GM23338 (cell line): ENCODE data around the gene LMOD1. TPM values are rescaled to one million over a fixed set of nuclear protein-coding genes. Genes with fewer than 3 reads are reported as not detected.

ENCODE experiments used
- ATAC-seq: fragments of 200-7000 bp; cut with Tn5 transposase; 3 replicates; pipeline ENCODE4 v1.9.1; 2020
- DNase-seq: peaks from one replicate; pipeline ENCODE4 v3.0.0-alpha.2; 2015; ENCODE audit warnings: low spot score
- H2AFZ ChIP-seq: fragments of 200-600 bp; sonication (generic); 2 replicates; pipeline ENCODE4 v1.8.0; 2016; ENCODE audit warnings: antibody characterized with exemption, mild to moderate bottlenecking, moderate library complexity
- H3F3A ChIP-seq: fragments of 200-600 bp; sonication (generic); replicated peaks from 2 replicates; pipeline ENCODE4 v1.8.0; 2017; ENCODE audit warnings: antibody characterized with exemption, mixed run types, low read depth
- H3K27ac ChIP-seq: fragments of 200-600 bp; sonication (generic); 2 replicates; pipeline ENCODE4 v1.6.1; 2016; ENCODE audit warnings: low read depth
- H3K27me3 ChIP-seq: fragments of 200-600 bp; sonication (generic); 2 replicates; pipeline ENCODE4 v1.8.0; 2016; ENCODE audit warnings: mild to moderate bottlenecking, mixed run types, moderate library complexity; ENCODE audit not compliant: insufficient read depth
- H3K36me3 ChIP-seq: fragments of 200-600 bp; sonication (generic); 2 replicates; pipeline ENCODE4 v1.8.0; 2016; ENCODE audit warnings: mild to moderate bottlenecking; ENCODE audit not compliant: insufficient read depth
- H3K4me1 ChIP-seq: fragments of 200-600 bp; sonication (generic); 2 replicates; pipeline ENCODE4 v1.8.0; 2016; ENCODE audit warnings: mild to moderate bottlenecking, moderate library complexity; ENCODE audit not compliant: insufficient read depth
- H3K4me2 ChIP-seq: fragments of 200-600 bp; sonication (generic); 2 replicates; pipeline ENCODE4 v1.7.1; 2017; ENCODE audit warnings: mixed run types
- H3K4me3 ChIP-seq: fragments of 200-600 bp; sonication (generic); 2 replicates; pipeline ENCODE4 v1.6.1; 2016; ENCODE audit warnings: mixed run types
- H3K79me2 ChIP-seq: fragments of 200-600 bp; sonication (generic); replicated peaks from 2 replicates; pipeline ENCODE4 v1.8.0; 2017; ENCODE audit warnings: mild to moderate bottlenecking; ENCODE audit not compliant: insufficient read depth
- H3K9me2 ChIP-seq: fragments of 200-600 bp; sonication (generic); 2 replicates; pipeline ENCODE4 v1.8.0; 2017; ENCODE audit not compliant: insufficient read depth
- H4K20me1 ChIP-seq: fragments of 200-600 bp; sonication (generic); replicated peaks from 2 replicates; pipeline ENCODE4 v1.8.0; 2017; ENCODE audit warnings: mild to moderate bottlenecking; ENCODE audit not compliant: insufficient read depth
- H3K27ac Mint-ChIP-seq: 2 replicates; pipeline ENCODE4 v1.8.0; 2020; ENCODE audit warnings: inconsistent platforms, mild to moderate bottlenecking, moderate library complexity, mixed read lengths
- H3K27me3 Mint-ChIP-seq: 3 replicates; pipeline ENCODE4 v1.8.0; 2022; ENCODE audit warnings: low read depth, mild to moderate bottlenecking, moderate library complexity, mixed read lengths, inconsistent platforms; ENCODE audit not compliant: insufficient read depth, poor library complexity
- H3K36me3 Mint-ChIP-seq: 3 replicates; pipeline ENCODE4 v1.8.0; 2021; ENCODE audit warnings: low read depth, mild to moderate bottlenecking, inconsistent platforms, moderate library complexity, mixed read lengths
- H3K4me1 Mint-ChIP-seq: 3 replicates; pipeline ENCODE4 v1.8.0; 2020; ENCODE audit warnings: mild to moderate bottlenecking, inconsistent platforms, mixed read lengths
- H3K4me3 Mint-ChIP-seq: 3 replicates; pipeline ENCODE4 v1.8.0; 2021; ENCODE audit warnings: moderate library complexity, mild to moderate bottlenecking, inconsistent platforms, mixed read lengths
- H3K9me3 Mint-ChIP-seq: 3 replicates; pipeline ENCODE4 v1.8.0; 2020; ENCODE audit warnings: moderate library complexity, mild to moderate bottlenecking, inconsistent platforms, mixed read lengths
- CREB1 ChIP-seq: fragments of 250-450 bp; sonication (Bioruptor Pico); IDR thresholded peaks from 2 replicates; pipeline ENCODE4 v1.5.0; 2020; ENCODE audit warnings: low read depth, mild to moderate bottlenecking, moderate library complexity
- EZH2 ChIP-seq: fragments of 200-600 bp; sonication (generic); IDR thresholded peaks from one replicate; pipeline ENCODE4 v1.8.0; 2017; ENCODE audit warnings: antibody characterized with exemption, mild to moderate bottlenecking, low read depth; ENCODE audit not compliant: unreplicated experiment
- EZH2phosphoT487 ChIP-seq: fragments of 200-600 bp; sonication (generic); IDR thresholded peaks from one replicate; pipeline ENCODE4 v1.8.1; 2018; ENCODE audit warnings: antibody characterized with exemption; ENCODE audit not compliant: unreplicated experiment
- JUNB ChIP-seq: IDR thresholded peaks from one replicate; pipeline ENCODE4 v1.6.1; 2016; ENCODE audit warnings: antibody characterized with exemption; ENCODE audit not compliant: unreplicated experiment
- NANOG ChIP-seq: IDR thresholded peaks from 2 replicates; pipeline ENCODE4 v1.6.1; 2016; ENCODE audit warnings: antibody characterized with exemption, borderline replicate concordance
- POLR2AphosphoS5 ChIP-seq: IDR thresholded peaks from 2 replicates; pipeline ENCODE4 v1.6.1; 2016; ENCODE audit warnings: antibody characterized with exemption, low read depth
- REST ChIP-seq: IDR thresholded peaks from one replicate; pipeline ENCODE4 v1.6.1; 2018; ENCODE audit warnings: antibody characterized with exemption; ENCODE audit not compliant: unreplicated experiment
- STAT1 ChIP-seq: IDR thresholded peaks from one replicate; pipeline ENCODE4 v1.6.1; 2016; ENCODE audit warnings: antibody characterized with exemption; ENCODE audit not compliant: unreplicated experiment
- ZNF114 ChIP-seq: fragments of 250-450 bp; sonication (Bioruptor Pico); IDR thresholded peaks from 2 replicates; pipeline ENCODE4 v1.5.0; 2020; ENCODE audit warnings: mild to moderate bottlenecking, moderate library complexity
- ZNF331 ChIP-seq: fragments of 250-450 bp; sonication (Bioruptor Pico); IDR thresholded peaks from 2 replicates; pipeline ENCODE4 v1.5.0; 2020; ENCODE audit warnings: low read depth, mild to moderate bottlenecking, moderate library complexity
- polyA plus RNA-seq: library from polyadenylated mRNA; unstranded; fragments of >200 nt; fragmentation: Nextera tagmentation; extraction: Ambion mirVana; gene quantifications from 2 replicates; pipeline ENCODE4 v1.2.1, GENCODE V29; 2016
- total RNA-seq: library from RNA; depleted of rRNA; stranded (reverse); fragments of >200 nt; shearing (Covaris generic); gene quantifications from 2 replicates; pipeline ENCODE4 v1.2.3, GENCODE V29; 2014
- TF ChIP-seq, protein P1 (sequence below), 2 experiments: fragments of 200-600 bp in 1 of 2; sonication (generic) in 1 of 2; conservative IDR thresholded peaks; 2 replicates each; pipeline versions ENCODE4 v1.5.1 to v1.6.1; 2016 to 2017; ENCODE audit warnings: antibody characterized with exemption in 2 of 2, low read depth in 2 of 2, mild to moderate bottlenecking in 2 of 2, moderate library complexity in 1 of 2
- TF ChIP-seq, protein P2 (sequence below): fragments of 250-450 bp; sonication (Bioruptor Pico); IDR thresholded peaks from 2 replicates; pipeline ENCODE4 v1.5.0; 2020; ENCODE audit warnings: mild to moderate bottlenecking, moderate library complexity
- TF ChIP-seq, protein P3 (sequence below): IDR thresholded peaks from 2 replicates; pipeline ENCODE4 v1.6.1; 2016; ENCODE audit warnings: antibody characterized with exemption

The LMOD1 gene
- total and polyA plus RNA-seq, 2 experiments from 2014 or later, result 0.74 to 1.7 TPM

DNA sequence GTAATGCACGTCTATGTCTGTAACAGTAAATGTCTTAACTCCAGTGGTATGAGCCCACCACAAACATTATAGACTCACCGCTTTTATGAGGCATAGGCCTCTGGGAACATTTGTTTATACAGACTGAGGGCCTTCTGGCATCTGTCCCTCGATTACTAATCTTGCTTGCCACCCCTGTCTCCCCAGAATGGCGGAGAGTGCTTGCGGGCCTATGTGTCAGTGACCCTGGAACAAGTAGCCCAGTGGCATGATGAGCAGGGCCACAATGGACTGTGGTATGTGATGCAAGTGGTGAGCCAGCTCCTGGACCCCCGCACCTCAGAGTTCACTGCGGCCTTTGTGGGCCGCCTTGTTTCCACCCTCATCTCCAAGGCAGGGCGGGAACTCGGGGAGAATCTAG lies 76.0 kb downstream of the LMOD1 start:
- Histone ChIP-seq H3K4me1 (no peaks in the 10 kb centered on the region), H3K27me3 (no peaks in the 10 kb centered on the region), H3K4me2 (no peak overlapping the region), H2AFZ (no peak overlapping the region), H3K9me2 (no peaks in the 10 kb centered on the region), H3F3A (no peaks in the 10 kb centered on the region), H3K79me2 (no peaks in the 10 kb centered on the region), H4K20me1 (no peaks in the 10 kb centered on the region; the same call in none of the 2 replicates), H3K4me3 (no peak overlapping the region), H3K36me3 (peaks cover 74% of the 10 kb centered on the region), H3K27ac (no peak overlapping the region)
- Mint-ChIP-seq H3K27ac (no peak overlapping the region), H3K36me3 (peaks cover 87% of the 10 kb centered on the region), H3K4me1 (no peaks in the 10 kb centered on the region), H3K27me3 (peaks cover 6% of the 10 kb centered on the region), H3K9me3 (no peaks in the 10 kb centered on the region), H3K4me3 (no peak overlapping the region)
- DNase-seq (no peak), ATAC-seq (no peak)
- TF ChIP-seq, protein P1, sequence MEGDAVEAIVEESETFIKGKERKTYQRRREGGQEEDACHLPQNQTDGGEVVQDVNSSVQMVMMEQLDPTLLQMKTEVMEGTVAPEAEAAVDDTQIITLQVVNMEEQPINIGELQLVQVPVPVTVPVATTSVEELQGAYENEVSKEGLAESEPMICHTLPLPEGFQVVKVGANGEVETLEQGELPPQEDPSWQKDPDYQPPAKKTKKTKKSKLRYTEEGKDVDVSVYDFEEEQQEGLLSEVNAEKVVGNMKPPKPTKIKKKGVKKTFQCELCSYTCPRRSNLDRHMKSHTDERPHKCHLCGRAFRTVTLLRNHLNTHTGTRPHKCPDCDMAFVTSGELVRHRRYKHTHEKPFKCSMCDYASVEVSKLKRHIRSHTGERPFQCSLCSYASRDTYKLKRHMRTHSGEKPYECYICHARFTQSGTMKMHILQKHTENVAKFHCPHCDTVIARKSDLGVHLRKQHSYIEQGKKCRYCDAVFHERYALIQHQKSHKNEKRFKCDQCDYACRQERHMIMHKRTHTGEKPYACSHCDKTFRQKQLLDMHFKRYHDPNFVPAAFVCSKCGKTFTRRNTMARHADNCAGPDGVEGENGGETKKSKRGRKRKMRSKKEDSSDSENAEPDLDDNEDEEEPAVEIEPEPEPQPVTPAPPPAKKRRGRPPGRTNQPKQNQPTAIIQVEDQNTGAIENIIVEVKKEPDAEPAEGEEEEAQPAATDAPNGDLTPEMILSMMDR (conservative IDR thresholded peaks at IDR 0.05; ENCODE audit: low read depth in 2 of 2), result no peak
- TF ChIP-seq CREB1 (CRISPR knock-in tag) (no peak), EZH2 (no peak), JUNB (no peak), REST (no peak), STAT1 (no peak), NANOG (no peak), ZNF114 (no peak), POLR2AphosphoS5 (no peak), ZNF331 (no peak), EZH2phosphoT487 (no peak)
- TF ChIP-seq, protein P2, sequence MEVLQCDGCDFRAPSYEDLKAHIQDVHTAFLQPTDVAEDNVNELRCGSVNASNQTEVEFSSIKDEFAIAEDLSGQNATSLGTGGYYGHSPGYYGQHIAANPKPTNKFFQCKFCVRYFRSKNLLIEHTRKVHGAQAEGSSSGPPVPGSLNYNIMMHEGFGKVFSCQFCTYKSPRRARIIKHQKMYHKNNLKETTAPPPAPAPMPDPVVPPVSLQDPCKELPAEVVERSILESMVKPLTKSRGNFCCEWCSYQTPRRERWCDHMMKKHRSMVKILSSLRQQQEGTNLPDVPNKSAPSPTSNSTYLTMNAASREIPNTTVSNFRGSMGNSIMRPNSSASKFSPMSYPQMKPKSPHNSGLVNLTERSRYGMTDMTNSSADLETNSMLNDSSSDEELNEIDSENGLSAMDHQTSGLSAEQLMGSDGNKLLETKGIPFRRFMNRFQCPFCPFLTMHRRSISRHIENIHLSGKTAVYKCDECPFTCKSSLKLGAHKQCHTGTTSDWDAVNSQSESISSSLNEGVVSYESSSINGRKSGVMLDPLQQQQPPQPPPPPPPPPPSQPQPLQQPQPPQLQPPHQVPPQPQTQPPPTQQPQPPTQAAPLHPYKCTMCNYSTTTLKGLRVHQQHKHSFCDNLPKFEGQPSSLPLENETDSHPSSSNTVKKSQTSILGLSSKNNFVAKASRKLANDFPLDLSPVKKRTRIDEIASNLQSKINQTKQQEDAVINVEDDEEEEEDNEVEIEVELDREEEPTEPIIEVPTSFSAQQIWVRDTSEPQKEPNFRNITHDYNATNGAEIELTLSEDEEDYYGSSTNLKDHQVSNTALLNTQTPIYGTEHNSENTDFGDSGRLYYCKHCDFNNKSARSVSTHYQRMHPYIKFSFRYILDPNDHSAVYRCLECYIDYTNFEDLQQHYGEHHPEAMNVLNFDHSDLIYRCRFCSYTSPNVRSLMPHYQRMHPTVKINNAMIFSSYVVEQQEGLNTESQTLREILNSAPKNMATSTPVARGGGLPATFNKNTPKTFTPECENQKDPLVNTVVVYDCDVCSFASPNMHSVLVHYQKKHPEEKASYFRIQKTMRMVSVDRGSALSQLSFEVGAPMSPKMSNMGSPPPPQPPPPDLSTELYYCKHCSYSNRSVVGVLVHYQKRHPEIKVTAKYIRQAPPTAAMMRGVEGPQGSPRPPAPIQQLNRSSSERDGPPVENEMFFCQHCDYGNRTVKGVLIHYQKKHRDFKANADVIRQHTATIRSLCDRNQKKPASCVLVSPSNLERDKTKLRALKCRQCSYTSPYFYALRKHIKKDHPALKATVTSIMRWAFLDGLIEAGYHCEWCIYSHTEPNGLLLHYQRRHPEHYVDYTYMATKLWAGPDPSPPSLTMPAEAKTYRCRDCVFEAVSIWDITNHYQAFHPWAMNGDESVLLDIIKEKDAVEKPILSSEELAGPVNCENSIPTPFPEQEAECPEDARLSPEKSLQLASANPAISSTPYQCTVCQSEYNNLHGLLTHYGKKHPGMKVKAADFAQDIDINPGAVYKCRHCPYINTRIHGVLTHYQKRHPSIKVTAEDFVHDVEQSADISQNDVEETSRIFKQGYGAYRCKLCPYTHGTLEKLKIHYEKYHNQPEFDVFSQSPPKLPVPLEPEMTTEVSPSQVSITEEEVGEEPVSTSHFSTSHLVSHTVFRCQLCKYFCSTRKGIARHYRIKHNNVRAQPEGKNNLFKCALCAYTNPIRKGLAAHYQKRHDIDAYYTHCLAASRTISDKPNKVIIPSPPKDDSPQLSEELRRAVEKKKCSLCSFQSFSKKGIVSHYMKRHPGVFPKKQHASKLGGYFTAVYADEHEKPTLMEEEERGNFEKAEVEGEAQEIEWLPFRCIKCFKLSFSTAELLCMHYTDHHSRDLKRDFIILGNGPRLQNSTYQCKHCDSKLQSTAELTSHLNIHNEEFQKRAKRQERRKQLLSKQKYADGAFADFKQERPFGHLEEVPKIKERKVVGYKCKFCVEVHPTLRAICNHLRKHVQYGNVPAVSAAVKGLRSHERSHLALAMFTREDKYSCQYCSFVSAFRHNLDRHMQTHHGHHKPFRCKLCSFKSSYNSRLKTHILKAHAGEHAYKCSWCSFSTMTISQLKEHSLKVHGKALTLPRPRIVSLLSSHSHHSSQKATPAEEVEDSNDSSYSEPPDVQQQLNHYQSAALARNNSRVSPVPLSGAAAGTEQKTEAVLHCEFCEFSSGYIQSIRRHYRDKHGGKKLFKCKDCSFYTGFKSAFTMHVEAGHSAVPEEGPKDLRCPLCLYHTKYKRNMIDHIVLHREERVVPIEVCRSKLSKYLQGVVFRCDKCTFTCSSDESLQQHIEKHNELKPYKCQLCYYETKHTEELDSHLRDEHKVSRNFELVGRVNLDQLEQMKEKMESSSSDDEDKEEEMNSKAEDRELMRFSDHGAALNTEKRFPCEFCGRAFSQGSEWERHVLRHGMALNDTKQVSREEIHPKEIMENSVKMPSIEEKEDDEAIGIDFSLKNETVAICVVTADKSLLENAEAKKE (CRISPR knock-in tag), result no peak
- TF ChIP-seq, protein P3, sequence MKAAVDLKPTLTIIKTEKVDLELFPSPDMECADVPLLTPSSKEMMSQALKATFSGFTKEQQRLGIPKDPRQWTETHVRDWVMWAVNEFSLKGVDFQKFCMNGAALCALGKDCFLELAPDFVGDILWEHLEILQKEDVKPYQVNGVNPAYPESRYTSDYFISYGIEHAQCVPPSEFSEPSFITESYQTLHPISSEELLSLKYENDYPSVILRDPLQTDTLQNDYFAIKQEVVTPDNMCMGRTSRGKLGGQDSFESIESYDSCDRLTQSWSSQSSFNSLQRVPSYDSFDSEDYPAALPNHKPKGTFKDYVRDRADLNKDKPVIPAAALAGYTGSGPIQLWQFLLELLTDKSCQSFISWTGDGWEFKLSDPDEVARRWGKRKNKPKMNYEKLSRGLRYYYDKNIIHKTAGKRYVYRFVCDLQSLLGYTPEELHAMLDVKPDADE, result no peak
